GM18909 (cell line): ENCODE results near the gene MS4A5.
"Not testable (repeated sequence)": the region's sequence is repeated elsewhere in the genome, so short reads cannot be mapped to it uniquely, and the experiment has no call there.

Source experiments
- ATAC-seq: cut with Tn5 transposase; IDR thresholded peaks from one replicate; pipeline ENCODE4 v1.9.1; 2021; ENCODE audit warnings: mild to moderate bottlenecking; ENCODE audit not compliant: unreplicated experiment, poor library complexity

MS4A5 gene

GRCh38 chr11:60429272-60429671, at the start of gene MS4A5:
TSS of gene MS4A5 (plus strand) at chr11:60429572. CDS start at chr11:60429675, 103 bp downstream.
- ATAC-seq = no peak

GRCh38 chr11:60389279-60389910, 40.0 kb upstream of the MS4A5 start:
- peak; percentile 92 for ATAC-seq

- no peak for ATAC-seq
These were observed 39.0 kb upstream of the MS4A5 start for GRCh38 chr11:60390419-60390818.

GRCh38 chr11:60392361-60392760, 37.0 kb upstream of the MS4A5 start:
- no peak for ATAC-seq

- no peak for ATAC-seq
These were observed 36.4 kb upstream of the MS4A5 start for GRCh38 chr11:60393016-60393415.

GRCh38 chr11:60394666-60395380, 34.5 kb upstream of the MS4A5 start:
- ATAC-seq = no peak

- ATAC-seq = peak; percentile 18
These were observed 33.0 kb upstream of the MS4A5 start, which contains the start of gene MS4A14 for GRCh38 chr11:60396382-60396781. TSS of gene MS4A14 (plus strand) at chr11:60396459. CDS start at chr11:60396579, 120 bp downstream.

- peak; percentile 80 for ATAC-seq
These were observed 32.6 kb upstream of the MS4A5 start for GRCh38 chr11:60396799-60397198.

- ATAC-seq = no peak
These were observed 9.4 kb upstream of the MS4A5 start for GRCh38 chr11:60420015-60420414.

GRCh38 chr11:60422609-60423008, 6.8 kb upstream of the MS4A5 start:
- no peak for ATAC-seq

- ATAC-seq = no peak
These were observed 855 bp upstream of the MS4A5 start for GRCh38 chr11:60428517-60428916.

GRCh38 chr11:60431251-60431650, 1.9 kb downstream of the MS4A5 start:
- no peak for ATAC-seq

- no peak for ATAC-seq
These were observed 4.0 kb downstream of the MS4A5 start for GRCh38 chr11:60433401-60433800.

GRCh38 chr11:60447070-60447469, 17.7 kb downstream of the MS4A5 start:
- no peak for ATAC-seq

GRCh38 chr11:60447846-60448245, 18.5 kb downstream of the MS4A5 start:
- ATAC-seq = no peak

GRCh38 chr11:60451185-60451584, 21.8 kb downstream of the MS4A5 start:
- not testable (repeated sequence) for ATAC-seq

- no peak for ATAC-seq
These were observed 24.8 kb downstream of the MS4A5 start for GRCh38 chr11:60454212-60454611.

GRCh38 chr11:60455531-60456042, 26.2 kb downstream of the MS4A5 start, which contains the start of gene MS4A1:
TSS of gene MS4A1 (plus strand) at chr11:60455847. CDS start at chr11:60462375, 6,528 bp downstream.
- peak; percentile 90 for ATAC-seq

GRCh38 chr11:60457576-60457975, 28.2 kb downstream of the MS4A5 start:
- peak; percentile 45 for ATAC-seq

- peak; percentile 19 for ATAC-seq
These were observed 30.0 kb downstream of the MS4A5 start for GRCh38 chr11:60459345-60459744.

GRCh38 chr11:60468829-60469228, 39.5 kb downstream of the MS4A5 start:
- ATAC-seq = no peak
